T-helper 1 cell treated with Interleukin-12 subunit alpha and Interleukin-12 subunit beta and Interleukin-4 antibody, amounts not matched to agents 30 μg/mL and 1 μg/mL, for 36 hours (primary cell): Measurements from ENCODE around the gene ALDH18A1.

ENCODE experiments used
- H3K27ac Mint-ChIP-seq: one replicate; pipeline ENCODE4 v1.8.0; 2021; ENCODE audit warnings: mild to moderate bottlenecking, mixed read lengths
- H3K27me3 Mint-ChIP-seq: one replicate; pipeline ENCODE4 v1.8.0; 2021; ENCODE audit warnings: low read depth, mixed read lengths
- H3K36me3 Mint-ChIP-seq: one replicate; pipeline ENCODE4 v1.8.0; 2021; ENCODE audit warnings: low read depth, mixed read lengths
- H3K4me1 Mint-ChIP-seq: one replicate; pipeline ENCODE4 v1.8.0; 2021; ENCODE audit warnings: low read depth, mixed read lengths
- H3K4me3 Mint-ChIP-seq: one replicate; pipeline ENCODE4 v1.8.0; 2021; ENCODE audit warnings: mild to moderate bottlenecking, moderate library complexity, mixed read lengths
- H3K9me3 Mint-ChIP-seq: one replicate; pipeline ENCODE4 v1.8.0; 2021; ENCODE audit warnings: mixed read lengths

The ALDH18A1 gene

GRCh38 chr10:95661818-95662217, 5.3 kb upstream of the ALDH18A1 start:
- Mint-ChIP-seq H3K36me3 (peaks cover 7% of the 10 kb centered on the region), H3K9me3 (no peaks in the 10 kb centered on the region), H3K27me3 (no peaks in the 10 kb centered on the region), H3K27ac (no peak overlapping the region), H3K4me3 (no peak overlapping the region), H3K4me1 (peaks cover 7% of the 10 kb centered on the region)

DNA sequence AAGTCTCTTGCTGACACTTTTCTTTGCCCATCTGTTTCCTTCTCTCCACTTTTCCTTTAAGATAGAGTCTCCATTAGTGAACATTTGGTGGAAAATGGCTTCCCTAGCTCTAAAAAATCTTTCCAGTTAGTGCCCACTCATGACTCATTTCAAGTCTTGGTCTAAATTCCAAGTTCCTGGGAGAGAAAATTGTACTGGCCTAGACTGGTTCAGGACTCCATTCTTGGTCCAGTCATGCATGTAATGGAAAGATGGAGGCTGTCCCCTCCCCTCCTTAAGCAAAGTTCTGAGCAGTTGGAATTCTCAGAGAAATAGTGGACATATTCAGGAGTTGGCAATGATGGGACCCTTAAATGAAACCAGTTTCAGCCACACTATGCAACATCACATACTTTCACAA, 3.8 kb upstream of the ALDH18A1 start:
- peaks cover 15% of the 10 kb centered on the region for H3K4me1 Mint-ChIP-seq
- no peaks in the 10 kb centered on the region for H3K9me3 Mint-ChIP-seq

GRCh38 chr10:95657250-95657649, 739 bp upstream of the ALDH18A1 start:
- Mint-ChIP-seq H3K36me3 (peaks cover 19% of the 10 kb centered on the region), H3K9me3 (no peaks in the 10 kb centered on the region), H3K4me3 (peak overlapping the region; percentile 98), H3K4me1 (peaks cover 18% of the 10 kb centered on the region), H3K27me3 (no peaks in the 10 kb centered on the region), H3K27ac (no peak overlapping the region)

More for the DNA sequence above, 3.8 kb upstream of the ALDH18A1 start:
- Mint-ChIP-seq H3K36me3 (peaks cover 8% of the 10 kb centered on the region), H3K27ac (no peak overlapping the region), H3K27me3 (no peaks in the 10 kb centered on the region), H3K4me3 (no peak overlapping the region)

DNA sequence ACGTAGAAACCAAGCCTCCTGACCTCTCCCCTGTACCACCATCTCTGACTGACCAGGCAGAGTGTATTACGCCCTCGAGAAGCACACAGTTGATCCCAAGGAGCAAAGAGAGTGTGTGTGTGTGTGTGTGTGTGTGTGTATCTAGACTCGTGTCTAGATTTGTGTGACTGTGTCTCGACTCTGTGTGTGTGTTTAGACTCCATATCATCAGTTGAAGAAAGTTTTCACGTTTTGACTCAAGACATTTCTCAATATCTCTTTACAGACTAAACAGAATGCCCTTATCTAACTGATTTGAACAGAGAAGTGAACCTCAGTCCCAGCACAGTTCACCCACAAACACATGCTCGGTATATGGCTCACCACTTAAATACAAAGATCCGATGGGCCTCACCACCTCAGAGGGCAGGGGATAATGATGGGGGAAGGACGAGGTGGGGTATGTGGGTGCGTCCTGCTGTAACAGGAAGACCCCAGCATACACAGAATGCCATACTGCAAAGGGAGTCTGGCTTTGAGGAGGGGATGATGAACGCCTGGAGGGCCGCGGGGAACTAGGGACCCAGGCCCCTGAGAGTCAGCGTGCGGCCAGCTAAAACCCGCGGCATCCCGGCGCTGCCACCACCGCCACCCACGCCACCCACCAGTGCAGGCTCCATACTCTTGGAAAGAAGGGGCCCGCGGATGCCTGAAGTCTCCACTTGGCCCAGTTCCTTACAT, 780 bp downstream of the ALDH18A1 start:
- Mint-ChIP-seq H3K27me3 (no peaks in the 10 kb centered on the region), H3K4me3 (peak overlapping the region; percentile 98), H3K9me3 (peaks cover 14% of the 10 kb centered on the region), H3K27ac (peak overlapping the region; percentile 69), H3K36me3 (peaks cover 29% of the 10 kb centered on the region), H3K4me1 (peaks cover 16% of the 10 kb centered on the region)

DNA sequence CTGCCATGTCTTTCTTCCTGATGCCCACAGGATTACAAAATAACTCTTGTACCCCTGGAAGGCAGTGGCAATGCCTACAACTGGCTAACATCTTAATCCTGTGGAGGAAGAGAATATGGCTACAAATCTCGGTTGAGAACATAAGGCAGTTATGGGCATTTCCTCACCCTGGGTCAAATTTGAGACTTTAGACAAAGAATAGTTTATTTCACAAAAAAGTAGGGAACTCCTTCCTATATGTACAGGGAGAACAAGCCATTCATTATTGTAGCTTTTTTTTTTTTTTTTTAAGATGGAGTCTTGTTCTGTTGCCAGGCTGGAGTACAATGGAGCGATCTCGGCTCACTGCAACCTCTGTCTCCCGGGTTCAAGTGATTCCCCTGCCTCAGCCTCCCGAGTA, 2.6 kb downstream of the ALDH18A1 start:
- Mint-ChIP-seq H3K9me3 (peaks cover 14% of the 10 kb centered on the region), H3K27me3 (no peaks in the 10 kb centered on the region), H3K4me3 (no peak overlapping the region), H3K4me1 (peaks cover 16% of the 10 kb centered on the region), H3K36me3 (peaks cover 39% of the 10 kb centered on the region), H3K27ac (no peak overlapping the region)

GRCh38 chr10:95651346-95652060, 5.0 kb downstream of the ALDH18A1 start:
- Mint-ChIP-seq H3K4me3 (no peak overlapping the region), H3K36me3 (peaks cover 46% of the 10 kb centered on the region), H3K27me3 (no peaks in the 10 kb centered on the region), H3K4me1 (peaks cover 9% of the 10 kb centered on the region), H3K9me3 (peaks cover 14% of the 10 kb centered on the region), H3K27ac (no peak overlapping the region)

DNA sequence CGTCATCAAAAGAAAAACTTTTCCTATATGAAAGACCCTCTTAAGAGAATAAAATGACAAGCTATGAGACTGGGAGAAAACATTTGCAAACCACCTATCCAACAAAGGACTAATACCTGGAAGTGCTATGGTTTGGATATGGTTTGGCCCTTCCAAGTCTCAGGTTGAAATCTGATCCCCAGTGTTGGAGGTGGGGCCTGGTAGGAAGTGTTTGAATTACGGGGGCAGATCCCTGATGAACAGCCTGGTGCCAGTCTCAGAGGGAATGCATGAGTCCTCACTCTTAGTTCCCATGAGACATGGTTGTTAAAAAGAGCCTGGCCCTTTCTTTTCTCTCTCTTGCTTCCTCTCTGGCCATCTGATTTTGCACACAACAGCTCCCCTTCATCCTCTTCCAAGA, 6.3 kb downstream of the ALDH18A1 start:
- H3K36me3 Mint-ChIP-seq: peaks cover 49% of the 10 kb centered on the region
- peaks cover 8% of the 10 kb centered on the region for H3K4me1 Mint-ChIP-seq
- H3K9me3 Mint-ChIP-seq: peaks cover 14% of the 10 kb centered on the region
- H3K4me3 Mint-ChIP-seq: no peak overlapping the region
- no peak overlapping the region for H3K27ac Mint-ChIP-seq
- H3K27me3 Mint-ChIP-seq: no peaks in the 10 kb centered on the region

DNA sequence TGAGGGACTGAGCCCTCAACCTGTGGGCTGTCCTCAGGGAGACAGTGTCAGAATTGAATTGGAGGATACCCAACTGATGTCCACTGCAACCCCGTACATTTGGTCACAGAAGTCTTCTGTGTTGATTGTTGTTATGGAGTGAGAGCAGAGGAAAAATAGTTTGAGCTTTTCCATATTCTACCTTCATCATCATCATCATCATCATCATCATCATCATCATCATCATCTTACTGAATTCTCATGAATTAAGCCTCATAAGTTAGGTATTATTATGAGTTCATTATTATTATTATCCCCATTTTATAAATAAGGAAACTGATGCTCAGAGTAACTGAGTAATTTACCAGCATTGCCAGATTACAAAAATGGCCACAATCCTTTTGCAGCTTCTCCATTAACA, 8.4 kb downstream of the ALDH18A1 start:
- Mint-ChIP-seq H3K27me3 (no peaks in the 10 kb centered on the region), H3K9me3 (peaks cover 14% of the 10 kb centered on the region), H3K27ac (no peak overlapping the region), H3K36me3 (peaks cover 47% of the 10 kb centered on the region), H3K4me1 (peaks cover 14% of the 10 kb centered on the region), H3K4me3 (no peak overlapping the region)

DNA sequence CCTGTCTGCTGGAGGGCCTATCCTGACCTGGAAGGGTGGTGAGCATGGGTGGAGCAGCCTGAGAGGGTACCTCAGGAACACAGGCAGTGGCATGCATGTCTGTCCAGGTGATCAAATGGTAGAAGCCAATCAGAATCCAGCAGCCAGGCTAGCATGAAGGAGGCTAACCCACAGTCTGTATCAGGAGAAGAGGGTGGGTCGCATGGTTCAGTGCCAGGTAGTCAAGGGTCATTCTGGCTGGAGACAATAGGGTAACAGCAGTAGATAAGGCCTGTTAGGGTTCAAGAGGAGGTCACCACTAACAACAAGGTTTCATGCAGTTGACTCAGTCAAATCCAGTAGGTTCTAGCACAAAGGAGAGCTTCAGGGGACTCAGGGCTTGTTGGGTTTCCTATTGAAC, 10.4 kb downstream of the ALDH18A1 start:
- Mint-ChIP-seq H3K27ac (no peak overlapping the region), H3K27me3 (no peaks in the 10 kb centered on the region), H3K4me1 (peaks cover 14% of the 10 kb centered on the region), H3K36me3 (peaks cover 33% of the 10 kb centered on the region), H3K9me3 (peaks cover 3% of the 10 kb centered on the region), H3K4me3 (no peak overlapping the region)

- Mint-ChIP-seq H3K27ac (no peak overlapping the region), H3K4me3 (no peak overlapping the region), H3K27me3 (no peaks in the 10 kb centered on the region), H3K36me3 (peaks cover 28% of the 10 kb centered on the region), H3K4me1 (peaks cover 14% of the 10 kb centered on the region), H3K9me3 (no peaks in the 10 kb centered on the region)
Observed at GRCh38 chr10:95644901-95645300, 11.6 kb downstream of the ALDH18A1 start.

GRCh38 chr10:95640891-95641315, 15.6 kb downstream of the ALDH18A1 start:
- Mint-ChIP-seq H3K36me3 (peaks cover 22% of the 10 kb centered on the region), H3K27ac (no peak overlapping the region), H3K4me1 (peaks cover 11% of the 10 kb centered on the region), H3K27me3 (no peaks in the 10 kb centered on the region), H3K4me3 (no peak overlapping the region), H3K9me3 (no peaks in the 10 kb centered on the region)

- no peaks in the 10 kb centered on the region for H3K9me3 Mint-ChIP-seq
- H3K27me3 Mint-ChIP-seq: no peaks in the 10 kb centered on the region
- peaks cover 38% of the 10 kb centered on the region for H3K36me3 Mint-ChIP-seq
- no peak overlapping the region for H3K27ac Mint-ChIP-seq
- no peak overlapping the region for H3K4me3 Mint-ChIP-seq
- H3K4me1 Mint-ChIP-seq: no peaks in the 10 kb centered on the region
Observed at GRCh38 chr10:95637911-95638310, 18.6 kb downstream of the ALDH18A1 start.

DNA sequence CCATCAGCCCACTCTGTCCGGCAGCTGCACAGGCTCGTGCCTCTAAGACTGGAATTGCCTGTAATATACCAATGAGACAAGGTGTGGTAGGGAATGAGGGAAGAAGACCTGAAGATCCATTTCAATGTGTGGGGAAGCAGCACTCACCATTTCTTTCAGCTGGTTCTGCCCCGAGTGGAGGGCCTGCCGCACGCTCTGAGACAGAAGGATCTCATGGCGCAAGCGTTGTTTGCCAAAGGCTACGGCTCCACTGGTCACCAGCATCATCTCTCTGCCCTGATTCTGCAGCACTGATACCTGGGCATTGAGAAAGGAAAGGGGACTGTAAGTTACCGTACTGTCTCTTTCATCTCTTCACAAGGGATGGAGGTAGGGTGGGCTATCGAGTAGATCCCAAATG, 19.4 kb downstream of the ALDH18A1 start:
- H3K27ac Mint-ChIP-seq: no peak overlapping the region
- H3K4me1 Mint-ChIP-seq: no peaks in the 10 kb centered on the region

DNA sequence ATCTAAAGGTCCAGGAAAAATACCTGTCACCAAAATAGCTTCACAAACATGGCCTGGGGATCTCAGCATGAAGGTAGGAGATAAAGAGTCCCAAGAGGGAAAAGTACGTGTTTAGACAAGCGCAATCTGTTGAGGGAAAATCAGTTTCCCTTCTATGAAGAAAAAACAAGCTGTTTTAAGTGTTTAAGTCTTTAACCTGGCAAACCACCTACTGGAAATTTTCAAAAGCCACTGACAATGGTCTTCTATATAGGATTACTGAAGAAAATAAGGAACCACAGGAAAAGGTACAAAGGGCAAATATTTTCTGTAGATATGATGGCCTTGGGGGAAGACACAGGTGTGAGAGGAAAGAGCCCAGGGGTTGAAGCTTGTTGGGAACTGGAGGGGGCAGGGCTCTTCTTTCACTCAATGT, 21.2 kb downstream of the ALDH18A1 start:
- Mint-ChIP-seq H3K36me3 (peaks cover 38% of the 10 kb centered on the region), H3K4me1 (no peaks in the 10 kb centered on the region), H3K27me3 (no peaks in the 10 kb centered on the region), H3K4me3 (no peak overlapping the region), H3K27ac (no peak overlapping the region), H3K9me3 (no peaks in the 10 kb centered on the region)

More for the DNA sequence above, 19.4 kb downstream of the ALDH18A1 start:
- no peak overlapping the region for H3K4me3 Mint-ChIP-seq
- H3K27me3 Mint-ChIP-seq: no peaks in the 10 kb centered on the region
- peaks cover 38% of the 10 kb centered on the region for H3K36me3 Mint-ChIP-seq
- no peaks in the 10 kb centered on the region for H3K9me3 Mint-ChIP-seq

DNA sequence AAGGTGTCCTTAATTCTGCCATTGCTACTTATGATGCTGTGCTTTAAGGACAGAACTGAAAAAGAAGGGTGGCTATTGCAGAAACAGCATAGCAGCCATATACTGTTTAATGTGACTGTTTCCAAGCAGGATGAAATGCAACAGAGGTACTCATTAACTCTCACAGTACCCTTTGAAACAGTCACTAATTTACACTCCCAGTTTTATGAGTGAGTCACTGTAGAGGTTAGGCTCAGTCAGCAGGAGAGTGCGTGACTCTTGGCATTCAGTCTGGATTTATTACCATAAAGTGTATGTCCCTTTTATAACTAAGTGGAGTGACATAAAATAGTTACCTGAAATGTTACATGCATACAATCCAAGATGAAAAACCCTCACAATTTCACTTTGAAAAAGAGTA, 27.7 kb downstream of the ALDH18A1 start:
- Mint-ChIP-seq H3K27me3 (no peaks in the 10 kb centered on the region), H3K9me3 (no peaks in the 10 kb centered on the region), H3K27ac (no peak overlapping the region), H3K36me3 (peaks cover 39% of the 10 kb centered on the region), H3K4me1 (peaks cover 4% of the 10 kb centered on the region), H3K4me3 (no peak overlapping the region)
